ENCODE data around the gene NFXL1.
A peak's percentile ranks its signal among the peaks of the same experiment; 100 is the strongest.
"Not testable (repeated sequence)": the region's sequence is repeated elsewhere in the genome, so short reads cannot be mapped to it uniquely, and the experiment has no call there.

The NFXL1 gene

GRCh38 chr4:47936336-47936735, 22.0 kb upstream of the NFXL1 start:
- FAIRE-seq, result no peak
- TF ChIP-seq CTCF (IDR thresholded peaks at IDR 0.05; ENCODE audit: insufficient read depth, missing control alignments), result no peak
- no peak for DNase-seq (ENCODE audit: insufficient read length, low spot score)

DNA sequence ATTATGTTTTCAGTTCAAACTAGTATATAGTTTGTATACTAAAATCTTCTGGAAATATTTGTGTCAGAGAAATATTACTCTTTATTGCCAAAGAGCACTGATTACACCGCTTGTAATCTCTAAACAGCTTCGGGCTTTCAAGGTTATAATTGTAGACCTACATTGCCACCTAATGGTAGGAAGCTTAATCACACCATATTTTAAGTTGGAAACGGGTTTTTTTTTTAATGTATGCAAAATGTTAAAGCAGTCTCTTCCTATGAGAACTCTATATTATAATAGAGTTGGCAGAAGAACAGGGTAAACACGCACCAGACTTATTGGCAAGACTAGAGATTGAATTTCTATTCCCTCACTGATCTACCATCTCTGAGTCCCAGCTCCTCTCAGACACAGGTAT, 19.5 kb upstream of the NFXL1 start:
- peak; percentile 62 for TF ChIP-seq CTCF (IDR thresholded peaks at IDR 0.05; ENCODE audit: insufficient read depth, missing control alignments)
- FAIRE-seq (peak; percentile 67), DNase-seq (ENCODE audit: insufficient read length, low spot score) (no peak)

- no peak for DNase-seq (ENCODE audit: insufficient read length, low spot score)
- TF ChIP-seq CTCF (IDR thresholded peaks at IDR 0.05; ENCODE audit: insufficient read depth, missing control alignments), result no peak
- FAIRE-seq, result no peak
These were observed 16.8 kb upstream of the NFXL1 start for GRCh38 chr4:47930971-47931804.

DNA sequence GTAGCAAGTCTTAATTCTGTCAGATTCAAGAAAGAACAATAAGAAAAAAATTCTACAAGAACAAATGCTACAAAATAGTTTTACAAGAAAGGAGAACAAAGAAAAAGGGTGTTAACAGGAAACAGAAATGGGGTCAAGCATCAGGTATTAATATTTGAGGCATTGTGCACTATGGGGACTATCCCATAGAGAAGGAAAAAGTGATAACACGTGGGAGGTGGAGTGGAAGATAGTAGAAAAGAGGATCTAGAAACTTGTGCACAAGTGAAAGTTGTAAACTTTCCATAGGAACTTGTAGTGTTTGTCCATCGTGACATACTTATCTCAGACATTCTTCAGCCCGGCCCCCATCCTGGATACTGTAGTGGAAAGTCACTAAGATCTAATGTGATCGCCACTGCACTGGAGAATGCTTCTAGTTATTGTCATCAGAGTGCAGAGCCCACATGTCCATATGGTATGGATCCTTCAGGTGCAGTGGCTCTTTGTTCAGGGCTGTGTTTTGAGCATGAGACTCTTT, 15.4 kb upstream of the NFXL1 start:
- TF ChIP-seq CTCF (IDR thresholded peaks at IDR 0.05; ENCODE audit: insufficient read depth, missing control alignments), result no peak
- DNase-seq (ENCODE audit: insufficient read length, low spot score), result no peak
- no peak for FAIRE-seq

DNA sequence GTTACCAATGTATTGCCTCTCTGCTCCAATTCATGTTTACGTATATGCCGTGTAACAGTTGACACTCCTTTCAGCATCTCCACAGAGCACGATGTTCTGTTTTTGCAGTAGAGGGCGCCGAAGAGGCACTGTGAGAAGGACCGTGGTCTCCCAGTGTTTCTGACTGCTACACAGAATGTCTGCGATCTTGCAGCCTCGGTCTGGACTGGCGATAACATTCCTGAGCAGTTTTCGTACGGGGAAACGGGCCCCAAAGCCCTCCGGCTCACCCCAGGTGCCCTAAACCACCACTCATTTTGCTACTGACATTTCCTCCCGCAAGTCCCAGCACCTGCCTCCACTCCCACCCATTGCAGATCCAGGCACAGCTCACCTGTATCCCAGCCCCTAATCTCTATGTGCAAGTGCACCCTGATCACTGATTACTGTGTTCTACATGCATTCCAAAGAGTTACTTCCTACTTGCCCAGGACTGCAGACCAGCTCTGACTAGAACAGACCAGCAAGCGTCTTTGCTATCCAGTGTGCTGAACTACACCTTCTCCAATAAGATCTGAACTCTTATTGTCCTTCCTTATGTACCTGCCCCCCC, 12.4 kb upstream of the NFXL1 start:
- peak; percentile 55 for FAIRE-seq

GRCh38 chr4:47923261-47923608, 8.9 kb upstream of the NFXL1 start:
- not testable (repeated sequence) for DNase-seq (ENCODE audit: insufficient read length, low spot score); FAIRE-seq

More for the DNA sequence above, 12.4 kb upstream of the NFXL1 start:
- no peak for DNase-seq (ENCODE audit: insufficient read length, low spot score)
- peak; percentile 77 for TF ChIP-seq CTCF (IDR thresholded peaks at IDR 0.05; ENCODE audit: insufficient read depth, missing control alignments)

GRCh38 chr4:47922436-47923260, 8.3 kb upstream of the NFXL1 start:
- DNase-seq (ENCODE audit: insufficient read length, low spot score); FAIRE-seq: not testable (repeated sequence)

- not testable (repeated sequence) for FAIRE-seq; DNase-seq (ENCODE audit: insufficient read length, low spot score)
These were observed 2.8 kb upstream of the NFXL1 start for GRCh38 chr4:47917163-47917562.
